ENCODE measurements around the gene MAS1. TPM values are rescaled to one million over a fixed set of nuclear protein-coding genes. Genes with fewer than 3 reads are reported as not detected.
"Not testable (repeated sequence)": the region's sequence is repeated elsewhere in the genome, so short reads cannot be mapped to it uniquely, and the experiment has no call there.

Gene MAS1
- total RNA-seq, 2 donors from 2014 or later: not detected

DNA sequence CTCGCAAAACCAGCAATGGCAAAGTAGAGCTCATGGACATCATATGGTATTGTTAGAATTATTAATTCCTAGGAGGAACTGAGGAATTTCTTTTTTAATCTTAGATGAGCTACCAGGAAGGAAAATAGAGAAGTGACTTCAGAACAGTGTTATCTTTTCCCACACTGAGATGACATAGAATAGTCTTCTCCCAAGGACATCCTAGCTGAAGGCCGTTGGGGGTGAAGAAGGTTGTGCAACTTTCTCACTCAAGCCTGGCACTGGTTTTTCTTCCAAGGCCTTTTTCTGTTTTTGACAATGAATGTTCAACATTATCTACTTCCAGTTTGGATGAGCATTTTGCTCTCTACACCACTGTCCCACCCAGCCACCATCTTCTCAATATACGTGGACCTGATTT lies 35.8 kb upstream of the MAS1 start:
- Histone ChIP-seq H3K36me3 (no peaks in the 10 kb centered on the region), H3K9me3 (no peaks in the 10 kb centered on the region), H3K27ac (no peak overlapping the region), H3K4me1 (no peaks in the 10 kb centered on the region), H3K4me3 (no peak overlapping the region), H3K27me3 (no peaks in the 10 kb centered on the region)
- peak; percentile 26 for DNase-seq (ENCODE audit: low spot score)
- TF ChIP-seq, protein P1, sequence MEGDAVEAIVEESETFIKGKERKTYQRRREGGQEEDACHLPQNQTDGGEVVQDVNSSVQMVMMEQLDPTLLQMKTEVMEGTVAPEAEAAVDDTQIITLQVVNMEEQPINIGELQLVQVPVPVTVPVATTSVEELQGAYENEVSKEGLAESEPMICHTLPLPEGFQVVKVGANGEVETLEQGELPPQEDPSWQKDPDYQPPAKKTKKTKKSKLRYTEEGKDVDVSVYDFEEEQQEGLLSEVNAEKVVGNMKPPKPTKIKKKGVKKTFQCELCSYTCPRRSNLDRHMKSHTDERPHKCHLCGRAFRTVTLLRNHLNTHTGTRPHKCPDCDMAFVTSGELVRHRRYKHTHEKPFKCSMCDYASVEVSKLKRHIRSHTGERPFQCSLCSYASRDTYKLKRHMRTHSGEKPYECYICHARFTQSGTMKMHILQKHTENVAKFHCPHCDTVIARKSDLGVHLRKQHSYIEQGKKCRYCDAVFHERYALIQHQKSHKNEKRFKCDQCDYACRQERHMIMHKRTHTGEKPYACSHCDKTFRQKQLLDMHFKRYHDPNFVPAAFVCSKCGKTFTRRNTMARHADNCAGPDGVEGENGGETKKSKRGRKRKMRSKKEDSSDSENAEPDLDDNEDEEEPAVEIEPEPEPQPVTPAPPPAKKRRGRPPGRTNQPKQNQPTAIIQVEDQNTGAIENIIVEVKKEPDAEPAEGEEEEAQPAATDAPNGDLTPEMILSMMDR (IDR thresholded peaks at IDR 0.05): no peak

DNA sequence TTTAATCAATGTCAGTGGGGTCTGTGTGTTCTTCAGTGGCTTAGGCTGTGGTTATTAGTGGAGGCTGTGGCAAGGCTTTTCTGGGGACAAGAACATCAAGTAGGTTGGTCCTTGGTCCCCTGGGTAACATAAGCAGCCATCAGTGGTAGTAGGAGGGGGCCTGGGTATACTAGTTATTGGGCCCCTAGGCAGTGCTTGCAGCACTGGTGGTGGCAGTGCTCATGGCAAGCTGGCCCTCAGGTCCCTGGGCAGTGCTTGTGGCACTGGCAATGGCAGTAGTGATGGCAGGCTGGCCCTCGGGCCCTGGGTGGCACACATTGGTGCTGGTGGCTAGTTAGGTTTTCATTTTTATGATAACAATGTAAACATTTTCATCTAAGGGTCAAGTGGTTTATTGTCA lies 32.5 kb upstream of the MAS1 start:
- H3K27ac ChIP-seq: no peak overlapping the region
- TF ChIP-seq, protein P1 (IDR thresholded peaks at IDR 0.05): no peak
- no peaks in the 10 kb centered on the region for H3K27me3 ChIP-seq
- no peaks in the 10 kb centered on the region for H3K36me3 ChIP-seq
- H3K4me3 ChIP-seq: no peak overlapping the region
- no peak for DNase-seq (ENCODE audit: low spot score)
- no peaks in the 10 kb centered on the region for H3K4me1 ChIP-seq
- H3K9me3 ChIP-seq: no peaks in the 10 kb centered on the region

DNA sequence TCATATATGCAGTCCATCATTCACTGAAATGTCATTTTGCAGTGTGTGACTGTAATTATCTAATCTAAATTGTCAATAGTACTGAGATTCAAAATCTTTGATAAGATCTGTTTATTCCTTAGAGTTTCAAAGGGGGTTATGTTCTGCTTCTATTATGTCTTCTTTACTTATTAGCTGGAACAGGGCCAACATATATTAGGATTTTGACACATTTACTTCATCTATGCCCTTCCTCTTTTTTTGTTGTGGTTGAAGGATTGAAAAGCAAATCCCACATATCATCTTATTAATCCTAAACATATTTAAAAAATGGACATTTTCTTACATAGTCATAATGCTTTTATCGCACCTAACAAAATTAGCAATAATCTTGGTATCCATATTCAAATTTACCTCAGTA lies 30.3 kb upstream of the MAS1 start:
- TF ChIP-seq, protein P1 (IDR thresholded peaks at IDR 0.05): no peak
- Histone ChIP-seq H3K27me3 (no peaks in the 10 kb centered on the region), H3K4me3 (no peak overlapping the region), H3K9me3 (no peaks in the 10 kb centered on the region), H3K4me1 (no peaks in the 10 kb centered on the region), H3K36me3 (no peaks in the 10 kb centered on the region), H3K27ac (no peak overlapping the region)
- DNase-seq (ENCODE audit: low spot score): no peak

DNA sequence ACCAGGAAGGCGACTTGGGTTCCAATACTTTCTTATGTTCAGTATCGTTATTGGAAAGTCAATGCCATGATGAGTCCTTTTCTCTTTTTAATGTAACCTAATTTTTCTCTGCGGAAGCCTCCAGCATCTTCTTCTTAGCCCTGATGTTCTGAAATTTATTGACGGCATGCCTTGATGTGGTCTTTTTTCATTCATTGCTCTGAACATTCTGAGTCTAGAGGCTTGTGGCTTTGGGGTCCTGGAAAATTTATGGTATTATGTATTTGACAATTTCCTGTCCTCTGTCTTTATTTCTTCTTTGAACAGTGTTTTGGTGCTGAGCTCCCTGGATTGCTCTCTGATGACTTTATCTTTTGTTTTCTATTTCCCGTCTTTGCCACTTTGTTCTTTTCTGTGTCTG lies 28.7 kb upstream of the MAS1 start:
- Histone ChIP-seq H3K36me3 (no peaks in the 10 kb centered on the region), H3K27ac (no peak overlapping the region), H3K4me3 (no peak overlapping the region), H3K27me3 (no peaks in the 10 kb centered on the region), H3K4me1 (no peaks in the 10 kb centered on the region), H3K9me3 (no peaks in the 10 kb centered on the region)
- no peak for DNase-seq (ENCODE audit: low spot score)
- TF ChIP-seq, protein P1 (IDR thresholded peaks at IDR 0.05): no peak

DNA sequence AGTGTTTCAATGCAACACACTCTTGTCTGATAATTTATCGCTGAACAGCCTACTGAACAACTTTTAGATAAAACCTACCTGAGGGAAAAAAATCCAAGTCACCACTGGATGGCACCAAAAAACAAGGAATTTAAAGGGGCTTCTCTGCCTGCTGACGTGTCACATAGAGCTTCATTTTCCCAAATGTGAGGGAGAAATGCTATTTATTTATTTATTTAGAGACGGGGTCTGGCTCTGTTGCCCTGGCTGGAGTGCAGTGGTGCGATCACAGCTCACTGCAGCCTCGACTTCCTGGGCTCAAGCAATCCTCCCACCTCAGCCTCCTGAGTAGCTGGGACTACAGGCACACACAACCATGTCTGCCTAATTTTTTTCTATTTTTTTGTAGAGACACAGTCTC lies 27.4 kb upstream of the MAS1 start:
- TF ChIP-seq, protein P1 (IDR thresholded peaks at IDR 0.05): peak; percentile 31 to 71
- DNase-seq (ENCODE audit: low spot score): peak; percentile 57

DNA sequence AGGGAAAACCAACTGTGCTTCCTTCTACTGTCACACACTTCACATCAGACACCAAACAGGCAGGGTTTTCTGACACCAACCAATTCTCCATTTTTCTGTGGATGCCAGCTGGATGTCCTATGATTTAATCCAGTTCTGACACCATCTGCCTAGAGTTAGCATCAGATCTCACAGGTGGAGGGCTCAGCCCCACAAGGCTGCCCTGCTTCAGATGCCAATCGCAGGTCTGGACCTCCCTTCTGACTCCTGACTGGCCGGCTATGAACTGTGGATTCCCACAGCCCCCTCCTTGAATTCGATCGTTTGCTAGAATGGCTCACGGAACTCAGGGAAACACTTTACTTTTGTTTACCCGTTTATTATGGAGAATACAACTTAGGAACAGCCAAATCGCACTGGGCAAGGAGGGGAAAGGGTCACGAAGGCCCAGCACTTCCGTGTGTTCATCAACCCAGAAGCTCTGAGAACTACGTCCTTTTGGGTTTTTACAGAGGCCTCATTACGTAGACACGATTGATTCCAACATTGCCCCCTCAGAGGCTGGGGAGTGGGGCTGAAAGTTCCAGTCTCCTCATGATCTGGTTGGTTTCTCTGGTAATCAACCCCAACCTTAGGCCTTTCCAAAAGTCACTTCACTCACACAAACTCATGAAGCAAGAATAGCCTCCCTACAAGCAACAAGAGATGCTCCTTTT lies 25.4 kb upstream of the MAS1 start:
- Histone ChIP-seq H3K4me1 (no peaks in the 10 kb centered on the region), H3K36me3 (no peaks in the 10 kb centered on the region), H3K27ac (no peak overlapping the region), H3K27me3 (no peaks in the 10 kb centered on the region), H3K4me3 (no peak overlapping the region), H3K9me3 (no peaks in the 10 kb centered on the region)
- peak; percentile 30 for DNase-seq (ENCODE audit: low spot score)
- TF ChIP-seq, protein P1 (IDR thresholded peaks at IDR 0.05): no peak

More for the DNA sequence above, 27.4 kb upstream of the MAS1 start:
- not testable (repeated sequence) for H3K27me3 ChIP-seq, H3K4me3 ChIP-seq, H3K36me3 ChIP-seq, H3K27ac ChIP-seq, H3K4me1 ChIP-seq, H3K9me3 ChIP-seq

Data from right atrium auricular region (tissue), 2 donors.